ENCODE results near the gene SYNPO.

SYNPO gene

GRCh38 chr5:150644058-150644457 lies 3.6 kb downstream of the SYNPO start:
- no peak for DNase-seq

- no peak for DNase-seq
Measured at GRCh38 chr5:150644514-150644913, 4.1 kb downstream of the SYNPO start.

GRCh38 chr5:150645070-150645700 lies 4.7 kb downstream of the SYNPO start:
- DNase-seq: no peak

GRCh38 chr5:150647275-150648251 lies 7.1 kb downstream of the SYNPO start:
- no peak for DNase-seq

GRCh38 chr5:150648294-150649107 lies 8.0 kb downstream of the SYNPO start:
- no peak for DNase-seq

GRCh38 chr5:150649108-150650020 lies 8.9 kb downstream of the SYNPO start:
- no peak for DNase-seq

- no peak for DNase-seq
Measured at GRCh38 chr5:150650021-150651006, 9.9 kb downstream of the SYNPO start.

- no peak for DNase-seq
Measured at GRCh38 chr5:150651382-150651781, 10.9 kb downstream of the SYNPO start.

- no peak for DNase-seq
Measured at GRCh38 chr5:150651924-150652671, 11.6 kb downstream of the SYNPO start.

- DNase-seq: no peak
Measured at GRCh38 chr5:150653145-150653761, 12.8 kb downstream of the SYNPO start.

GRCh38 chr5:150653762-150654556 lies 13.5 kb downstream of the SYNPO start:
- DNase-seq: no peak

GRCh38 chr5:150655221-150655620 lies 14.8 kb downstream of the SYNPO start:
- DNase-seq: no peak

GRCh38 chr5:150656191-150657132 lies 16.0 kb downstream of the SYNPO start:
- peak; percentile 91 for DNase-seq

GRCh38 chr5:150658121-150658520 lies 17.7 kb downstream of the SYNPO start:
- no peak for DNase-seq

- peak; percentile 42 for DNase-seq
Measured at GRCh38 chr5:150658699-150659265, 18.3 kb downstream of the SYNPO start.

GRCh38 chr5:150659360-150660107 lies 19.1 kb downstream of the SYNPO start:
- peak; percentile 53 for DNase-seq

Data from activated effector memory CD4-positive, alpha-beta T cell treated with anti-CD3 and anti-CD28 coated beads, Interleukin-2, amount 50 U/mL, for 16 hours (primary cell).